ENCODE data around the gene PRPF40A.

The PRPF40A gene

GRCh38 chr2:152624805-152625204 is 92.5 kb downstream of the PRPF40A start:
- Histone ChIP-seq H3K27ac (no peak overlapping the region), H3K4me3 (no peak overlapping the region)

DNA sequence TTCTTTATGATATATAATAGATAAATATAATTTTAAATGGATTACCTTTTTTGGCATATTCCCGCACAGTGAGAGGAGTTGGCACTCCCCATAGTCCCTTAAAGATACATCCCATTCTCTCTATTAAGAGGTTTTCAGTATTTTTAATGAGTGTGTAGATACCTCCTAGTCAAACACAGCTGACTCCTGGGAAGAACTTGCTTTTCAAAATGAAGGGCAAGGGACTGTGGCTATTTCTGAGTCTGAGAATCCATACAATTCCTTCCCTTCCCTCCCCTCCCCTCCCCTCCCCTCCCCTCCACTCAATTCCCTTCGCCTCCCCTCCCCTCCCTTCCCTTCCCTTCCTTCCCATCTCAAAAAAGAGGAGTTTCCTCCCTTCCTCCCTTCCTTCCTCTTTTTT is 93.5 kb downstream of the PRPF40A start:
- no peak overlapping the region for H3K27ac ChIP-seq
- no peak overlapping the region for H3K4me3 ChIP-seq

DNA sequence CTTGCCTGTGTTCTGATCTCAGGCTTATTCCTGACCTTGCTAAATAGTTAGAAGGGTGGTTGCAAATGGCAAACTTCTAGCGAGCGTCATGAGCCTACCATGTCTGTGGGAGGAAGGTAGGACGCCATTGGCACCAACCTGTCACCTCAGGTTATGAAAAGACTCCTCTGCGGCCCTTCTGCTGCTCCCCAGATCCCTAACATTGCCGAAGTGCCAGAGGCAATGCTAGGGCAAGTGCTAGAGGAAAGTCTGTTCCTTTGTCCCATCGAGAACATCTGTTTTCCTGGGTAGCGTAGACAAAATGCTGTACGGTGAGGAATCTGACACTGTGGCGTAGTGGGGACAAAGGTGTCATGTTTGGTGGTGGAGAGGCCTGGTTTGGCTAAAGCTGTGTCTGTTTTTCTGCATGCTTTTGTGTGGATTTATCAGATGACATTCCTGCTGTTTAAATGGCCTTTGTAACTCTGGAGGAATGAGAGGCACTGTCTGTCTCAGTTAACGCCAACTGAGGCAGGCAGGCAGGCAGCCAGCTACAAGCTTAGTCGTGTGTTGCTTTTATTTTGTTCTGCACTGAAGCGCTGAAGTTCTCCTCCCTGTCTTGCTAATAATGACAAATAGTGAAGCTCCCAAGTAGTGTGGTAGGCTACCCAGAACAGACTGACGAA is 94.1 kb downstream of the PRPF40A start:
- H3K4me3 ChIP-seq: no peak overlapping the region

GRCh38 chr2:152622219-152622618 is 95.0 kb downstream of the PRPF40A start:
- Histone ChIP-seq H3K4me3 (no peak overlapping the region), H3K27ac (no peak overlapping the region)

More for the DNA sequence above, 94.1 kb downstream of the PRPF40A start:
- H3K27ac ChIP-seq: no peak overlapping the region

DNA sequence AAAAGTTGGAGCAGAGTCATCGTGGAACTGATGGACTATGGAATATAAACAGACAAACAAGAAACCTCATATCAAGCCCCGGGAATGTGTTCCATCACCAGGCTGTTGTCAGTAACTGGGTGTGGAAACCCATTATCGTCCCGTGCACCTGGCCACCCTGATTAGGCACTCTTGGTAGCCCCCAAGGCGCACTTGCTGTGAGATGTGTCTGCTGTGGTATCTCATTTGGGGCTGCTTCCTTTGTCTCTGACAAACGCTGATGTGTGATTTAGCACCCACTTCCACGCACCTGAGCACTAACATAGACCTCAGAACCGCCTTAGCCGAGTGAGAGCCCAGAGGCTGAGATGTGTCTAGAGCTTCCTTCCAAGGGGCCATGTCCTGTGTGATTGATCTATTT is 96.3 kb downstream of the PRPF40A start:
- no peak overlapping the region for H3K4me3 ChIP-seq
- no peak overlapping the region for H3K27ac ChIP-seq

GRCh38 chr2:152620208-152620607 is 97.1 kb downstream of the PRPF40A start:
- H3K4me3 ChIP-seq: no peak overlapping the region
- H3K27ac ChIP-seq: no peak overlapping the region

DNA sequence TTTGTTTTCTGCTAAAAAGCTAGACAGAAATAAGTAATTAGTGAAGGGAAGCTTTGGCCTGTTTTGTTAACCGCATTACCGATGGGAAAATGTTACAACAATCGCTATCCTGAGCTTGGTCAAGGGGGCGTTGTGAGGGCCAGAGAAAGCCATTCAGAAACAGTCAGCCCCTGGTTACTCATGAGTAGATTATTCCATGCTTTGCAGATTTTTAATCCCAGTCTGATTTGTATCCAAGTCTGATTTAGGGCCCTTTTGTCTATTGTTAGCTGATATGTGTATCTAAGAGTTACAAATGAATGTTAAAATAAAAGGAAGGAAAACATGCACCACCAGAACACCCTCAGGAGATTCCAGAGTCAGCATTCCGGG is 99.1 kb downstream of the PRPF40A start:
- H3K4me3 ChIP-seq: no peak overlapping the region
- no peak overlapping the region for H3K27ac ChIP-seq

DNA sequence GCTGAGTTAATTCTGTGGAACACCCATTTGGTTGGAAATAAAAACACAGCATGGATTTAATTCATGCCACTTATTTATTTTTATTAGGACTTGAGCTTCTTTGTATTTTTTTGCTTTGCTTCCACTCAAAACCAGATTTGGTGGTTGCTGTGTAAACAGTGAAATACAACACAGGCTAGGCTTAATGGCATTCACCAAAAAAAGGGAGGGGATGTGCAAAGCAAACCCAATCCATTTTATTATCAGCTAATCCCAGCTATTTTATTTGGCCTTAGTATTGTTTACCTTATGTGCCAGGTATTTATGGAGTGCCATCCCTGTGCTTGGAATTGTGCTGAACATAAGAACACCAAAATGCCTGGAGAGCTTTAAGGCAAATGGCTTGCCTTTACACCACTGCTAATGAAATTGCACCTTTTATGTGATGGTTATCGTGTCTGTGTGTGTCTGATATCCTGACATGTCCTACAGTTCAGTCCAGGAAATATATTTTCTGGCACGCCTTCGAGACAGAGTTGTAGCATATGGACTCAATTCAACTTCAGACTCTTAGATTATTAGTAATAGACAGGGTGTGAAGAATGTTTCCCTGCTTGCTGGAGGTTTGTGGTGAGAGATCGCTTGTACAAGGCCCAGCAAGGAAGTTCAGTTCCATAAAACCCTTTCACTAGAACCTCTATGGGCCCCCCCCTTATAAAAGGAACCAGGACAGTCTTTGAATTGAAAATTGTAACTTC is 99.6 kb downstream of the PRPF40A start:
- Histone ChIP-seq H3K4me3 (no peak overlapping the region), H3K27ac (no peak overlapping the region)

DNA sequence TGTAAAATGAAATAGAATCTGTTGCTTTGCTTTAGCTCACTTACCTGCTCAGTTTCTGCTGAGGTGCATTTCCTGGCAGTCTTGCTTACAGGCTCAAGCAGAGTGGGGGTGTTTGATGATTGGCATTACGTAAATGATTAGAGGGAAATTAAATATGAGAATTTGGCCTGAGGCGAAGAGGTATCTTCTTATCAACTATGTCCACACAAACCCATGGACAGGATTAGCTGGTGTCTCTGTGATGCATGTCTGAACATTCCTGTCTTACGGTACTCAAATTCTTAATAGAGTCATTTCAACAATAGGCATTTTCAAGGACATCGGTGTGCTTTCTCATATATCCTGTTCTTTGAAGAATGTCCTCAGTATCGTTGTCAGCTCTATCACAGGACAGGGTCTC is 102.1 kb downstream of the PRPF40A start:
- Histone ChIP-seq H3K4me3 (no peak overlapping the region), H3K27ac (no peak overlapping the region)

- H3K27ac ChIP-seq: peak overlapping the region in 5 of 21 experiments; percentile 13 to 84 (median 71)
Observed at GRCh38 chr2:152613235-152613634, 104.0 kb downstream of the PRPF40A start.

GRCh38 chr2:152611458-152612231 is 105.6 kb downstream of the PRPF40A start:
- Histone ChIP-seq H3K4me3 (peak overlapping the region in 1 of 7 experiments; percentile 18), H3K27ac (peak overlapping the region in 13 of 21 experiments; percentile 43 to 84 (median 68))

More at GRCh38 chr2:152613235-152613634, 104.0 kb downstream of the PRPF40A start:
- H3K4me3 ChIP-seq: no peak overlapping the region

- H3K4me3 ChIP-seq: no peak overlapping the region
Observed at GRCh38 chr2:152609699-152610098, 107.6 kb downstream of the PRPF40A start.

DNA sequence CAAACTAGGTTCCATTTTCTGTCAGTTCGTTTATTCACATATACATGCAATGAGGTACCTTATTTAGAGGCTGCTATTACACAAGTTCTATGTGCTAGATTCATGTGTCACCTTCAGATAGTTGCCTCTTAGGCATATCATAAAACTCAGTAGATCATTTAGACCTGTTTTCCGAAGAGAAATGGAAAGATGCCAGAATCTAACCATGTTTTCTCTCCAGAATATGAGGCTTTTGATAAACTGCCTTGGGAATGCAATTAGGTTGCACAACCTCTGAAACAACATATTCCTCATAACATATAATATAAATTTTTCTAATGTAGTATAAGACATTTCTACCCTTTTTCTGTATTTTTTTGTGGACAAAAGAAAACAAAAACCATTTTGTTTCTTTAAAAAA is 108.1 kb downstream of the PRPF40A start:
- Histone ChIP-seq H3K4me3 (no peak overlapping the region), H3K27ac (no peak overlapping the region)

More at GRCh38 chr2:152609699-152610098, 107.6 kb downstream of the PRPF40A start:
- H3K27ac ChIP-seq: no peak overlapping the region

GRCh38 chr2:152607793-152608300 is 109.4 kb downstream of the PRPF40A start:
- H3K27ac ChIP-seq: no peak overlapping the region
- H3K4me3 ChIP-seq: no peak overlapping the region

DNA sequence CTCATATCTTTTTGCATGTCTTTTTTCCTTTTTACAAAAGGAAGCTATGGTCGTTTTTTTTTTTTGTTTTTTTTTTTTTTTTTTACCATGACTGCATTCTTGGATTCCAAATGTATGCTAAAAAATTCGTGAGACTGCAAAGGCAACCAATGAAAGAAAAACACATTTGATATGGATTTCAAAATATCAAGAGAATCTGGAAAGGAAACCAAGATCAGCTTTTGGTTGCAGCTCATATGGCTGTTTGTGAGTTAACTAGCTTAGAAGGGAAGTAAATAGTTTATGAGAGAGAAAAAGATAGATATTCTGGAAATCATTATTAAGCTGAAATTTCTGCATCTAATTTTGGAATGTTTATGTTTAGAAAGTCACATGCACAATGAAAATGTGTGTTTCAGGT is 110.3 kb downstream of the PRPF40A start:
- no peak overlapping the region for H3K27ac ChIP-seq
- H3K4me3 ChIP-seq: no peak overlapping the region

DNA sequence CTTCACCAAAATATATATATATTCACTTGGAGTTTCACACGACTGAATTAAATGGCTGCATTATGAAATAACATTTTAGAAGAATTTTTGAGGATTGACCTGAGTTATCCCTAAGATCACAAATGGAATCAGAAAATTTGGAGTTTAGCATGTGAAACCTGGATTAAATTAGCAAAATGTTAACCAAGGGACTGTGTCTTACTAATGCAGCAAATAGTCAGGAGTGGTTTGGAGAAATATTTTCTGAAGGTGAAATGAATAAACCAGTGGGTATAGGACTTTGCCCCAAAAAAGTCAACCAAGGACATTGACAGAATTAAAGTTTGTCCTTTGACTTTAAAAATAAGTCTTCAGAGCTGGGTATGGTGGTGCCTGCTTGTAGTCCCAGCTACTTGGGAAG is 111.2 kb downstream of the PRPF40A start:
- H3K27ac ChIP-seq: no peak overlapping the region

GRCh38 chr2:152603166-152603565 is 114.1 kb downstream of the PRPF40A start:
- H3K4me3 ChIP-seq: no peak overlapping the region
- H3K27ac ChIP-seq: no peak overlapping the region

More for the DNA sequence above, 111.2 kb downstream of the PRPF40A start:
- no peak overlapping the region for H3K4me3 ChIP-seq

DNA sequence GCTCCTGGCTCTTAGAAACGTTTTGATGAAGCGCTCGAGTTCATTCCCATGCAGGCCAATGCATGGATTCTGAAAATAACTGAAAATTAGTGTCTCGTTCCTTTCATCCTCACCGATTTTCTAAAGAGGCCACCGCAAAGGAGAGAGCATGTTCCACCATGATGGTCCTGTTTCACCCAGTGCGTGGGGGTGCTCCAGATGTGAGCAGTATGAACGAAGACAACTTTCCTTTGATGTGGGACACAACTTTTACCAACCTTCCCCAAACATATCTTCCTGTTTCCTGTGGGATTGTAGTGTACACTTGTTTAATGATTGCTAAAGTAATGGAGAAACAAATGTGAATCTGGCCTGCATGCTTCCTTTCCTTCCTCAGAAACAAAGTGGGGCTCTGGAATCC is 114.5 kb downstream of the PRPF40A start:
- Histone ChIP-seq H3K4me3 (no peak overlapping the region), H3K27ac (no peak overlapping the region)

All from skin epidermis (tissue), 12 donors.